Measurements from ENCODE around the gene CSF1R. TPM values are rescaled to one million over a fixed set of nuclear protein-coding genes. Genes with fewer than 3 reads are reported as not detected.
A peak's percentile ranks its signal among the peaks of the same experiment; 100 is the strongest.

CSF1R gene
- 2.3 and 3.9 TPM in 2 replicates for total RNA-seq (2014; rRNA removed; shearing (Covaris generic))
- 6.5 and 6.9 TPM in 2 replicates for polyA plus RNA-seq (2015; cell fraction: cytosol; rRNA removed)
- 4.9 and 6.3 TPM in 2 replicates for polyA plus RNA-seq (2015; cell fraction: nucleus; rRNA removed)

DNA sequence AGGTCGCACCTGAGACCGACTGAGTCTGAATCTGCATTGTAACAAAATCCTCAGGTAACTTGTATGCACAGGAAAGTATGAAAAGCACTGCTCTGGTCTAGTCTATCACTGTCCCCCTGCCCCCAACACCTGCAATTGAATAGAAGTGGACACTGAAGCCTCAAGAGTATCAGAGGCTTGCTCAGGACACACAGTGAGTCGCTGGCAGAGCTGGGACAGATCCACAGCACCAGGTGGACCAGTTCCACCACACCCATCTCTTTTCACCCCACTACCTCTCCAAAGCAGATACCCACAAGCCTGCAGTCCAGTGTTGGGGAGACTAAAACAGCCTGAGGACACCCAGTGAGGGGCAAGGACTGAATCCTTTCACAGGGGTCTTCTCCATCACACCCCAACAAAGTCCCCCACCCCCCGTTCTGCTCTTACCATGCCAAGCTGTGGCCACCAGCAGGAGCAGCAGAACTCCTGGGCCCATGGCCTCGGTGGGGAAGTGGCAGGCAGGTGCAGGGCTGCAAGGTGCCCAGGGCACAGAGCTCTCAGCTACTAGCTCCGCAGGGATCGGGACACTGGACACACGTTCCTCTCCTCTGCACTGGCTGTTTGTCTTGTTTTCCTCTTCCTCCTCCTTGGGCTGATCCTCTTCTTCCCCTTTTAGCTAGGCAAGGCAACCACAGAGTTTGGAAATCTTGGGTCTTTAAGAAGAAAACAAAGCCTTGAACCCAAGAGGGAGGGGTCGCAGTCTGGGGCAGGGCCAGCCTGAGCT, at the start of gene CSF1R:
Gene CSF1R (minus strand): TSS at position 605 of the 766 bp plus-strand sequence. CDS start 127 bp downstream, at position 478.
- no peak for DNase-seq (ENCODE audit: low read depth)

DNA sequence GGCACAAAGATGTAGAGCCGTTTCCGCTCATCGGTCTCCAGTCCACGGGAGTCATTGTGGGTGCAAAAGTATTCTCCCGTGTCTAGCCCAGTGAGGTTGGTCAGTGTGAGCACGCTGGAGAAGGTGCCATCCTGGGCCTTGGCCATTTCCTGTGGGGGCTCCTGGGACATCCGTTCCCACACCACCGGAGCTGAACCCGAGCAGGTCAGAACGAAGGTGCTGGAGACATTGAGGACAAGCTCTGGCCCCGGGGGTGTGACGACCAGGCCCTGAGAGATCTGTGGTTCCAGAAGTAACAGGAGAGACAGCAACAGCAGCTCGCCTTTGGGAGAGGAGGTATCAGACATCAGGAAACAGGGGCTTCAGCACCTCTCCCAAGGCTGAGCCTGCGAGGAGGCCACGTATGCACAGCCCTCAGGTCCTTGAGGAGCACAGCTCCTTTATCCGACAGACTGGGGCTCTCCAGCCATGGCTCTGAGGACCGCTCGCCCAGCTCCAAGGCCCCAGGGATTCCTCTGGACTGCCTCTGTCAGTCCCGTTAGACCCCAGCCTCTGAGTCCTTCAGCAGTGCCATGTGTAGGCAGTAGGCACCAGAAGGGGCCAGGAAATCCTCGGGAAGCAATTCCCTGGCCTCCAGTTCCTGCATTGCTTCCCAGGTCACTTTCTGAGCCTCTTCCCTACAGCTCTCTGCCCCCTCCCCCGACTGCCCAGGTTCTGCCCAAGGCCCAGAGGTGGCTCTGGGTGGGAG, 49.4 kb upstream of the CSF1R start:
- no peak for DNase-seq (ENCODE audit: low read depth)

DNA sequence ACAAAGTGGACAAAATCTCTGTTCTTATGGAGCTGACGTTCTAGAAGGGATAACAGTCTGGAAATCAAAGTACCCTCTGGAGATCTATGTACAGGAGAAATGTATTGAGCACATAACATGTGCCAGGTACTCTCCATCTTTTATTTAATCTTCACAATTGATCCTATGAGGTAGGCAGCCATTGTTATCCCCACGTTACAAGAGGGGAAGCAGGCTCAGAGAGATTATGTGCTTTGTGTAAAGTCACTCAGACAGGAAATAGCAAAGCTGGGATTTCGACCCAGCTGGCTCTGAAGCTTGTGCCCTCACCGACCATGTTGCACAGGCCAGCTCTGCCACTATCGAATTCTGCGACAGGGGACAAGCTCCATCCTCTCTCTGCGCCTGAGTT, 47.8 kb upstream of the CSF1R start:
- no peak for DNase-seq (ENCODE audit: low read depth)

DNA sequence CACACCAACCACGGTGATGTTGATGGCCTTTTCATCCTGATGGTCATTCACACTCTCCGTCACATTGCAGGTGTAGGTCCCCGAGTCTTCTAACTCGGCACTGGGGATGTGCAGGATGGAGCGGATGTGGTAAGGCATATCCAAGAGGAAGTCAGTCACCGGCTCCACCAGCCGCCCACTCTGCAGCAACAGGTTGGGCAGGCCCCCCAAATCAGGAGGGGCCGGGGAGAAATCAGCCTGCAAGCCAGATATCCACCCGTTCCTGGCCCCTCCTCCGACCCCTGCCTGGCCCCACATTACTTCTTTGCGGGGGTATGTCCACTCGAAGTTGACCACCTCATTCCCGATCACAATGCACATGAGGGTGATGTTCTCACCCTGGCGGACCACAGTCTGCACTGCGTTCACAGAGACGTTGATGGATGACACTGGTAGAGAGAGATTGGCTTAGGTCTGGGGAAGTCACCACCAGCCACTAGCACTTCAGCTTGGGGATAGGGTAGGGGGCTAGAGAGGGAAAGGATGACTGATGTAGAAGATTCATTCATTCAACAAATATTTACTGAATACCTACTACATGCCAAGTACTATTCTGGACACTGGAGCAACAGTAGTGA, 47.3 kb upstream of the CSF1R start:
- no peak for DNase-seq (ENCODE audit: low read depth)

DNA sequence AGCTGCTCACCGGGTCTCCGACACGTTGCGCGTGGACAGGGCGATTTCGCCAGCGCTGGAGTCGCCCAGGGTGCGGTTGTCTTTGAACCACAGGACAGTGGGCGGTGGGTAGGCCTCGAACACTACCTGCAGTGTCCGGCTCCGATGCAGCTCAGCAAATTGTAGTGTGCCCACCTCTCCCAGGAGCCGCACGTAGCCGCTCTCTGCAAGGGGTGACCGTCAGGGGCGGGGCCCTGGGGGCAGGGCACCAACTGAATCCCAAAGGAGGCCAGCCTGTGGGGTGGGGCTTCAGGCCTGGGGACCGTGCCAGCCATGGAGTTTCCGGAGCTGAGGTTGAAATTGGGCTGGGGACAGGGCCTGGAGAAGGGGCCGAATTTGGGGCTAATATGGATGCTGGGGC, 46.4 kb upstream of the CSF1R start:
- no peak for DNase-seq (ENCODE audit: low read depth)

DNA sequence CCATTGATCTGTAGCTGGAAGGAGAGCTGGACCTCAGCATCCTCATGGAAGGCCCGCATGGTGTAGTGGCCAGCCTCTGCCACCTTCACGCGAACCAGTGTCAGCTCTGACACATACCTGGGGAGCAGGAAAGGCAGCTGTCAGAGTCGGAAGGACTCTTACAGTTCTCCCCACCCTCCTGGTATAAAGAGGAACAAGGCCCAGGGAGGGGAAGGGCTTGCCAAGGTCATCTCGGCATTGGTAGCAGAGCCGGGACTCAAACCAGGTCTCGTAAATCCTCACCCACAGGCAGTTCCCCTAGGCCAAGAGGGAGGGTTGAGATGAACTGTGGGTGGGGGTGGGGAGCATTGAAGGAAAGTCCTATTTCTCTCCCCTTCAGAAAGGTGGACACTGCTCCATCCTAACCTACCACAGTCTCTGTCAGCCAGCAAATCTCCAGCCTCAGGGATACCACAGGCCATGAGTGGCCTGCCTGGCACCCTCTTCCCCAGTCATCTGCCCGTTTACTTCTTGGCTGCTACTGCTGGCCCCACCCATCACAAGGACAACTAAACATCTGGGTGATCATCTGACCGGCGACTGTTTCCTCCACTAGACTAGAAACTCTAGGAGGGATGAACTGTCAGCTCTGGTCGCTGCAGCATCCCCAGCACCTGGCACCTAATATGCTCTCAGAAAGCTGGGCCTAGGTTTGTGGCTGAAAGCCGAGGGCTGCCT, 45.8 kb upstream of the CSF1R start:
- DNase-seq (ENCODE audit: low read depth) = no peak

DNA sequence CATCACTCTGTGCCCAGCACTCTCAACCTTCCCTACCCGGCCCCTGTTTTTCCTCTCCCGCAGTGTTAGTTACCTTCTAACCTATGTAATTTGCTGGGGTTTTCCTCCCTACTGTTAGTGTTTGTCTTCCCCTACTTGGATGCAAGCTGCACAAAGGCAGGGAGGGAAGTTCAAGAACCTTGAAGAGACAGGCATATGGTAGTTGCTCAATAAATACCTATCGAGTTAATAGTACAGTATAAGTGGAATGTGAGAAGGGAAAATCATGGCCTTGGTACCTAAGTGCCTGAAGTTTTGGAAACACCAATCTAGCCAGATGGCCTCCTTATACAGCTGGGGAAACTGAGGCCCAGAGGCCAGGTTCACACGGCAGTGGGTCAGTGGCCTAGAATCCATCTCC, 45.1 kb upstream of the CSF1R start:
- no peak for DNase-seq (ENCODE audit: low read depth)

DNA sequence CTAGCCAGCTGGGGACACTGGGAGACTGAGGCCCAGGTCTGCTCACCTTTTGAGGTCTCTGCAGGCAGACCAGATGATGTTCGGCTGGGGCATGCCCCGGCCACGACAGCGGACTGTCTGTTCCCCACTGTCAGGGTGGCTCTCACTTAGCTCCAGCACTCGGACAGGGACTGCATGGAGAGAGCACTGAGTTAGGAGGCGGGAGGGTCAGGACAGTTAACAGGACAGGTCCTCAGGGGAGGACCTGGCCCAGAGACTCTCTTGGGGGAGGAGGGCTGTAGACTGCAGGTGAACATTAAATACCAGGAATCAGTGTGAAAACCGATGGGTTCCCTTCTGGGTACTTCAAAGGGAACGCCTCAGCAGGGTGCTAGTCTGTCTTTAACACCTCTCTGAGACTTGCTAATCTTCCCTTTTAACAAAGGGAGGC, 44.2 kb upstream of the CSF1R start:
- DNase-seq (ENCODE audit: low read depth) = no peak

DNA sequence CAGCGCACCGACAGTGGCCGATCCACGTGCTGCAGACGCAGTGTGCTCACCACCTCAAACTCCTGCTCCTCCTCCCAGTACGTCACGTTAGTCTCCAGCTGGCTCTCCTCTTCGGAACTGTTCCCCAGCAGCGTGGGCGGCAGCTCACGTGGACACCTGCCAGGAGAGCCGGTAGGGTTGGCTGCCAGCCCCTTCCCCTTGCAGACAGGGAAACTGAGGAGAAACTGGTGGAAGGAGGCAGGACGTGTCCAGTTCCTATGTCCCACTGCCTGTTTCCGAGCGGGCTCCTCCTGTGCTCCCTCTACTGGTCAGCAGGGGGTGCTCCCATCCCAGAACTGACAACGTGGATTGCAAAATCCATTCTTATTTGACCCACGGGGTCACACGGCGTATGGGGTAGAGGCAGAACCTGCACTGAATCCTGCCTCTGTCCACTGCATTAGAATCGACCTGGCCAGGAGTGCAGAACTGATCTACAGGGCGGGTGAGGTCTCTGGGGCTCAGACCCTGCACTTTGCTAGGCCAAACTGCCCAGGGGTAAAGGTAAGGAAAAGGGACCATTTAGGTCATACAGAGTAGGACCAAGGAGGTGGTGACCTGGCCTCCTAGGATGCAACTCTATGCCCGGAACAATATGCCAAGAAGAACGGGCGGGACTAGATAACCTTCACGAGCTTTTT, 43.6 kb upstream of the CSF1R start:
- peak; percentile 61 for DNase-seq (ENCODE audit: low read depth)

DNA sequence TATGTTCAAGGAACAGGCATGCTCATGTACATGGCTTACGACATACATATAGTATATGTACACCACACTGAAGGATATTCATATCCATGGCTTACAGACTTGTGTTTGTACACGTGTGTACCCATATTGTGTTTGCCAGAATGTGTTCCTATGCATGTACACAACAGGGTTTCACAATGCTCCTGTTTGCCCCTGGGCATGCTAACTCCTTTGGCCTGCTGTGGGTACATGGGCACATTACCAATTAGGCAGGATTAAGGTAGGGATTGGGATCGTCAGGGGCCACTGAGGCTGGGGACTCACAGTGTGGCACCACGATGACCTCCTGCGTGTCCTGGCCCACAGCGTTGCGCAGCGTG, 43.1 kb upstream of the CSF1R start:
- no peak for DNase-seq (ENCODE audit: low read depth)

DNA sequence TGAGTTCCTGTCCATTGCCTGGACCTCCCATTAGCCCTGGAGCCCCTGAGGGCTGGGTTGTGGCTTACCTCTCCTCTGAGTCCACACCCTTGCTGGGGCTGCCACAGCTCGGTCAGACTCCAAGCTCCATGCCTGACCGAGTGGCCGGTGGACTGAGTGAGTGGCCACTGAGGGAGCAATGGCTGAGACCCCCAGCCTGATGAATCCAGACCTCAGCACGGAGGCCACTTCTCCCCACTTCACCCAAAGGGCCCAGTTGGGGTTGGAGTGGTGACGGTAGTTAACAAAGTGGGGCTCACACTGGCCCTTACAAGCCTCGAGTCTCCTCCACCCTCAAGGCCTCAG, 40.5 kb upstream of the CSF1R start:
- DNase-seq (ENCODE audit: low read depth) = no peak

DNA sequence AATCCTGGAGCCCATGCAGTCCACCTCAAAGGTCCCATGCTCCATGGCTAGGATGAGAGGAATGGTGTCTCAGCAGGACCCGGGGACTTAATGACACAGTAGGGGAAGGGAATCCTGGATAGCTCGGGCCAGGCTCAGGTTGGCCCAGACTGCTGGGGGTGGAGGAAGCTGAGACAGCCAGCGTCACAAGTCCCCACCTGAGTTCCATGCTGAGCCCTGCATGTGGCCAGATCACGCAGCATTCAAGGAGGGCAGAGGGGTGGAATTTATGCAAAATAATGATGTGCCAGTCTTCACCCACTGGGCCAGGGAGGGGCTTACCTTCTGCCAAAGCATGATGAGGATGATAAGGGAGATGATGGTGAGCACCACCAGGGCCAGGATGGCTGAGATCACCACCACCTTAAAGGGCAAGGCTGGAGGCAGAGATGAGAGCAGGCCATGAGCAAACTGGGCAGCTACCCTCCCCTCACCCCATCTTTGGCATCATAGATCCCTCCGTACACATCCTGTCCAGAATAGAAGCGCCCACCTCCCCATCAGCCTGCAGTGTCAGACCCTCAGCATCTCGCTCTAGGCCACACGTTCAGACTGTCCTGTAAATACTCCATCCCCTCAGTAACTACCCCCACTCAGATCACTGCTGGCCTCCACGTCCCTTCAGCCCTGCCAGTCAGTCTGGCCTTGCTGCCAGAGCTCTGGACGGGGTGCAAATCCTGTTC, 40.0 kb upstream of the CSF1R start:
- DNase-seq (ENCODE audit: low read depth) = no peak

DNA sequence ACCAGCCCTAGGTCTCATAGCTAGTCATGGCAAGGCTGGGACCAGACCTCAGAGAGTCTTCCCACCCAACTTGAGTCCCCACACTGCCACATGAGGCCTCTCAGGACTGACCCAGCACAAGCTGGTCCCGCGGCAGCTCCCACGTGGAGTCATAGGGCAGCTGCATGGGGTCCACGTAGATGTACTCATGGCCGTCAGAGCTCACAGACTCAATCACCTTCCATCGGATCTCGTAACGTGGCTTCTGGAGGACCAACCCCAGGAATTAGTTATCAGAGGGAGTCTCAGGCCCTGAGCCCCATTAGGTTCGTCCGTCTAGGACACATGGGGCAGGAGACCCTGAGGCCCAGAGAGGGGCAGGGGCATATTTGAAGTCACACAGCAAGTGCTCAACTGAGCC, 39.0 kb upstream of the CSF1R start:
- no peak for DNase-seq (ENCODE audit: low read depth)

DNA sequence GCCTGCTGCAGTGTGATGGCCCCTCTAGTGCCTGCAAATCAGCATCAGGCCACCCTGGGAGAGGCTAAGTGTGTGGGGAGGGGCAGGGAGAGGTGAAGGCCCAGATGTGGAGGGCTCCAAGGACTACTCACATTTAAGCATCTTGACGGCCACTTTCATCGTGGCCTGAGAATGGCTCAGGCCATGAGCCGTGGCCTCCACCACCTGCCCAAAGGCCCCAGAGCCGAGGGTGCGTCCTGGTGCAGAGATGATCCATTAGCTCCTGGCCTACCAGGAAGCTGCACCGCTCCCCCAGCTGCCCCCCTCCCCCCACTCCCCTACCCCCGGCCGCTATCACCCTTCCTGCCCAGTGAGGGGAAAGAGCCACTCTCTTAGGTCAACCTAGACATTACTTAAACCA, 38.2 kb upstream of the CSF1R start:
- DNase-seq (ENCODE audit: low read depth) = no peak

DNA sequence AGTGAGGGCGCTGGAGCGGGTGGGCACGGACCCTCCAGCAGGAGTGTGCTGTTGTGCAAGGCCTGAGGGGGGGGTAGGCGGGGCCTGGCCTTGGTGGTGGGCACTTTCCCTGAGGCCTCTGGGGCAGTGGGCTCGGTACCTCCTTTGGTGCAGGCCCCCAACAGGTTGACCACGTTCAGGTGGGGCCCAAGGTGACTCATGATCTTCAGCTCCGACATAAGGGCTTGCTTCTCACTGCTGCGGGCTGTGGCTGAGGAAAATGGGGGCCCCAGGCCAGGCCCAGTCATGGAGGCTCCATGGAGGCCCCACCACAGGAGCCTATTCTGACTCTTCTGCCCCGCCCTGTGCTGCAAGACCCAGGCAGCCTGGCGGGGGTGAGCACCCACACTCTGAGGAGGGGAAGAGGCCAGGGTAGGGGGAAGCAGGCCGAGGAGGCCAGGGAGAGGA, 37.8 kb upstream of the CSF1R start:
- no peak for DNase-seq (ENCODE audit: low read depth)

DNA sequence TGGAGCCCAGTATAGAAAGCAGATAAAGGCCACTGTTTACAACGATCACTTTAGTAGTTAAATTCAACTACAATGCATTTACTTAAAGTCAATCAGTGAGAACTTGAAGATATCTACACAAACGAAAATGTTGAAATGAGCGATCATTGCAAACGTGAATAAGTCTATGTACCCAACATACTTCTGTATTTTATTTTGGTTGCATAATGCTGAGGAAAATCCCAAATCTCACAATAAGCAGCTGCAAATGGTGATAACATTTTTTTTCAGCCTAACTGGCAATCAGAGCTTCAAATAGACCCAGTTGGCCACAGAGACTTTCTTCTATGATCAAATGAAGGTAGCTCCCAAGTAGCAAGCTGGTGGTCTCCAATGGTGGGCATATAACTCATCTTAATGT, 37.2 kb upstream of the CSF1R start:
- DNase-seq (ENCODE audit: low read depth) = no peak

DNA sequence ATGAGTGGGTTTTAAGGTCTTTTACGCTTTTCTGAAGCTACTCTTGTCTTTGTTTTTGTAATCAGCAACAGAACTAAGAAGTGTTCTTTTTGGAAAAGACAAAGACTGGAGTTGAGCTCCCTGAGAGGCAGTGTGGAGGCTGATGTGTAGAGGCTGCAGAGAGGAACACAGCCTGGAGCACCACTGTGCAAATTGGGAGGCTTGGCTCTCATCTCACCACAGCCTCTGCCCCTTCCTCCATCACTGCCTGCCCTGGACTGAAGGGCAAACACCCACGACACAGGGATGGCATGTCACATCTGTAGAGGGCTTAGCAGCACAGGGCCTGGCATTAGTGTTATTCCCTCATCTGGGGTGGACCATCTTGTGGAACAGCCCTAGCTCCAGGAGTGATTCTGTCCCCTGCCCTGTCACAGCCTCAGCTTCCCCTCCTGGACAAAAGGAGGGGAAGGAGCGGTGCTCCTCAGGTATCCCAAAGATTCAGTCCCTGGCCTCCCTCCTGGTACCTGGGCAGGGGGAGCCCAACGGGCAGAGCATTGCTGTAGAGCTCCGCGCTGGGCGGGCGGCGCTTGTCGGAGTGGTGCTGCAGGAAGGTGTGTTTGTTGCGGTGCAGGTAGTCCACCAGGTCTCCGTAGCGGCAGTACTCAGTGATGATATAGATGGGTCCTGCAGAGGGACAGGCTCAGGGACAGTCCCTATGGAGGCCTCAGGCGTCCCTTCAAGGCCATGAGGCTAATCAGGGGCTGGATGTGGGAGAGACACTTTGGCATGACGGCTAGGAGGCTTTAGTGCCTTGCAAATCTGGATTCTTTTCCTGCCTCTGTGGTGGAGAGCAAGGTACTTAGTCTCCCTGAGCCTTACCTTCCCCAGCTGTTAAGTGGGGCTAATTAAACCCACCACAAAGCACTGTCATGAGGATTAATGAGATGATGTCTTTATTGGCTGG, 36.5 kb upstream of the CSF1R start:
- no peak for DNase-seq (ENCODE audit: low read depth)

DNA sequence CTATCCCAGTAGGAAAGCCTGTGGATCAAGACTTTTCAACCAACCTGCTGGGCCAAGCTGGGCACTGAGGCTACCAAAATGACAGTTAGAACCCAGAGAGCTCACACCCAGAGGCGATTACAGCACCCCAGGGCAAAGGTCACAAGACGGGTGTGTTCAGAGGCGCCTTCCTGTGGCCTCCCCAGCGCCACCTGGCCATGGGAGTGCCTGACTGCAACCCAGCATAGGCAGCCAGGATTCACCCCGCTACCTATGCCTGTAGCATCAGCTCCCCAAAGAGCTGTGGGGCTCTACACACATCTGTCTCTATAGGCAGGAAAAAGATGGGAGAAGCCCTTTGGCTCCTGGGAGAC, 35.8 kb upstream of the CSF1R start:
- DNase-seq (ENCODE audit: low read depth) = no peak

DNA sequence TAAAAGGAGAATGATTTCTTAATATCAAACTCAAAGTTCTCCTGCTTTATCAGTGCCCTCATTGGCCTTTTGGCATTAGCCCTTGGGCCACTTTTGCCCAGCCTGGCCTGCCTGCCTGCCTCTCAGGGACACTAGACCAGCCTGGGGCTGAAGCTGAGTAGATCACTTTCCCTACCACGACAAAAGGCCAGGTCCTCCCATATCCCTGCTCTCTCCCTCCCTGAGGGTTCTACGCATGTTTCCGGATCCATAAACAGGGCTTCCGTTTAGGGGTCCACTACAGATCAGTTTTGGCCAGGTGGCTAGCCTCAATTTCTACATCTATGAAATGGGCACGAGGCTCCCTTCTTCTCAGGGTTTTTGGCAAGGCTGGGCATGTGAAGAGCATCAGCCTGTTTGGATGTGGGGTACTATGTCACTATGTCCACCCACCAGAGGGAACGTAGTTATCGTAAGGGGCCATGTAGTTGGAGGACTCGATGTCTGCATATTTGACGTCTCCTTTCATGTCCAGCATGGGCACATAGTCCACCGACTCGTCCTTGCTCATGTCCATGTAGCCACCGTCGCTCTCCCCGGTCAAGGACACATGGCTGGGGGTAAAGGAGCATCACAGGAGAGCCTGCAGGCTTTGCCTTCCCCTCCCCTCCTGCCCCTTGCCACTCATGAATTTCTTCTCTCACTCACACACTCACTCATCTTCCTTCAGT, 35.2 kb upstream of the CSF1R start:
- DNase-seq (ENCODE audit: low read depth) = no peak
